Measurements from ENCODE around the gene CTTN.
"Not testable (repeated sequence)": the region's sequence is repeated elsewhere in the genome, so short reads cannot be mapped to it uniquely, and the experiment has no call there.

The CTTN gene

GRCh38 chr11:70429724-70430521 lies 31.6 kb downstream of the CTTN start:
- no peak for DNase-seq

- no peak for DNase-seq
Observed at GRCh38 chr11:70430671-70431574, 32.6 kb downstream of the CTTN start.

DNA sequence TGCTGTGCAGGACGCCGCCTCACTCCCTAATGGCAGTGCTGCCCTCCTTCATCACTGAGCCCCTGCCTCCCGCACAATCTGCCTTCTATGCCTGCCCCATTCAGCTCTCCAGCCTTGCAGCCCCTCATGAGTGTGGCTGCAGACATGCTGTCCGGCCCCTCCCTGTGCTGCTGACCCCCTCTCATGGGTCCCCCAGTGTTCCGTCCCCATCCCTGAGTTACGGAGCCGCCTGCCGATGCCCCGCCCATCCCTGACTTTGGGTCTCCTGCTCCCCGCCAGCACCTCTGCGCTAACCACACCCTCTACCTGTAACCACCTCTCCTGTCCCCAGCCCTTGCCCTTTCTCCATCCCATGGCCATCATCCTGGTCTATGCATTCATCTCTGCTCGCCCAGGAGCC lies 33.3 kb downstream of the CTTN start:
- DNase-seq: no peak

GRCh38 chr11:70432065-70432464 lies 33.7 kb downstream of the CTTN start:
- no peak for DNase-seq

- DNase-seq: no peak
Observed at GRCh38 chr11:70432580-70432979, 34.3 kb downstream of the CTTN start.

DNA sequence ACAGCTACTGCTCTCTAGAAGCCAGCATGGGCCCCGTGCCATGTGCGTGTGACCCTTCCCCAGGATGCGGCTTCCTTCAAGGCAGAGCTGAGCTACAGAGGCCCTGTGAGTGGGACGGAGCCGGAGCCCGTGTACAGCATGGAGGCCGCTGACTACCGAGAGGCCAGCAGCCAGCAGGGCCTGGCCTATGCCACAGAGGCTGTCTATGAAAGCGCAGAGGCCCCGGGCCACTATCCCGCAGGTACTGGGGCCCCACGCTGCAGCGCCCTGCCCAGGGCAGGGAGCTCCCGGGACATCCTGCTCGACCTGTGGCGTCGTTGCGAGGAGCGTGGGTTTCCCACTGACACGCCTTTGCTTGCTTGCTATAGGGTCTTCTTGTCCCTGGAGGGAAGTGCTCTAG lies 34.7 kb downstream of the CTTN start:
- DNase-seq: no peak

DNA sequence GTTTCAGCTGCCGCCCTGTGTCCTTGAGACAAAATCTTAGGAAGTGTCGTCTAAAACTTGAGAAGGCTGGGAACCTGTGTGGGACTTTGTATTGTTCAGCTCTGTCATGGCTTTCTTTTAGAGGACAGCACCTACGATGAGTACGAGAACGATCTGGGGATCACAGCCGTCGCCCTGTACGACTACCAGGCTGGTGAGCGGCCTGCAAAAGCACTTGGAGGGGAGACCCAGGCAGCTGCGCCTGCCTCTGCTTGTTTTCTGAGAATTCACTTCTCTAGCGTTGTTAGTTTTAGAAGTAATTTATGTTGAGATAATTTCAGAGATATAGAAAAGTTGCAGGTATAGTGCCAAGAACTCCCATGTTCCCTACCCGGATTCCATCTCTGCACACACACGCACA lies 35.2 kb downstream of the CTTN start:
- DNase-seq: no peak

GRCh38 chr11:70433966-70434812 lies 35.9 kb downstream of the CTTN start:
- DNase-seq: no peak

GRCh38 chr11:70434813-70435278 lies 36.5 kb downstream of the CTTN start:
- DNase-seq: no peak

- no peak for DNase-seq
Observed at GRCh38 chr11:70435361-70435760, 37.0 kb downstream of the CTTN start.

- DNase-seq: no peak
Observed at GRCh38 chr11:70435765-70436500, 37.6 kb downstream of the CTTN start.

GRCh38 chr11:70436501-70436860 lies 38.2 kb downstream of the CTTN start:
- DNase-seq: no peak

GRCh38 chr11:70437111-70437784 lies 38.9 kb downstream of the CTTN start:
- DNase-seq: no peak

- DNase-seq: no peak
Observed at GRCh38 chr11:70440206-70440605, 41.9 kb downstream of the CTTN start.

GRCh38 chr11:70443773-70444030 lies 45.4 kb downstream of the CTTN start:
- no peak for DNase-seq

DNA sequence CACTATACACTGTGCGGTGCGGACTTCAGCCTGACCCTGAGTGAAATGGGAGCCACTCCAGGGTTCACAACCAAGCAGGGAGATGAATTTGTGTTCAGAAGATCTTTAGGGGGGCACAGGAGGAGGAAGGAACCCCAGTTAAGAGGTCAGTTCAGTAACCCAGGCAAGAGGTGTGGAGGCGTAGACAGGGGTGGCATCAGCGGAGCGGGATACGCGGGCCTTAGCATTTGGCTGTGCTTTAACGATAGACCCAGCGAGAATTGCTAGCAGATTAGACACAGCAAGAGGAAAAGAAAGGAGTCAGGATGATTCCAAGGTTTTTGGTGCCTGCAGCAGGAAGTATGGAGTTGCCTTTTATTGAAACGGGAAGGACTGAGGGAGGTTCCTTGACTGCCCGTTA lies 46.8 kb downstream of the CTTN start:
- no peak for DNase-seq

- no peak for DNase-seq
Observed at GRCh38 chr11:70445605-70446004, 47.3 kb downstream of the CTTN start.

DNA sequence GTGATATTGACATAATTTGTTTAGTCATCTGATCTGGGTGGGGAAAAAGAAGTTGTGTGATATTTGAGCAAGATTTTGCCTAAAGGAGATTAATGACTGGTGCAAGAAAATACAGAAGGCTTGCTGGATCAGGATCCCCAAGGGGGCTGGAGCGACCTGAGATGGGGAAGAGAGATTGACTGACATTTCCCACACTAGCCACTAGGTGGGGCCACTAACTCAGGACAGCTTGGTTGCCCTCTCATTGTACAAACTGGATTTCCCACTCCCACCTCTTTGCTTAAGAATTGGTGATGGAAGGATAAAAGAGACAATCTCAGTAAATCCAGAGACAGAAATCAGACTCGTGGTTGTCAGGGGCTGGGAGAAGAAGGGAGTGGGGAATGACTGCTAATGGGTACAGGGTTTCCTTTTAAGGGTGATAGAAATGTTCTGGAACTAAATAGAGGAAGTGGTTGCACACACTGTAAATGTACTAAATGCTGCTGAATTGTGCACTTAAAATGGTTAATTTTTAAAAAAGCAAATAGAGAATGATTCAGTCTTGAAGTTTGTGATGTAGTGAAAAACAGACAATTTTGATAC lies 50.7 kb downstream of the CTTN start:
- DNase-seq: no peak

GRCh38 chr11:70454197-70454767 lies 56.0 kb downstream of the CTTN start:
- no peak for DNase-seq

DNA sequence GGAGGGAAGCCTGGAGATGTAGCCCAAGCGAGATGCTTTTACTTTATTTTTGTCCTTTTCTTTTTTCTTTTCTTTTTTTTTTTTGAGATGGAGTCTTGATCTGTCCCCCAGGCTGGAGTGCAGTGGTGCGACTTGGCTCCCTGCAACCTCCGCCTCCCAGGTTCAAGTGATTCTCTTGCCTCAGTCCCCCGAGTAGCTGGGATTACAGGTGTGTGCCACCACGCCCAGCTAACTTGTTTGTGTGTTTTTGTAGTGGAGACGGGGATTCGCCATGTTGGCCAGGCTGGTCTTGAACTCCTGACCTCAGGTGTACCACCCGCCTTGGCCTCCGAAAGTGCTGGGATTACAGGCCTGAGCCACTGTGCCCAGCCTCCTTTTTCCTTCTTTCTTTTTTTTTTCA lies 56.5 kb downstream of the CTTN start:
- not testable (repeated sequence) for DNase-seq

DNA sequence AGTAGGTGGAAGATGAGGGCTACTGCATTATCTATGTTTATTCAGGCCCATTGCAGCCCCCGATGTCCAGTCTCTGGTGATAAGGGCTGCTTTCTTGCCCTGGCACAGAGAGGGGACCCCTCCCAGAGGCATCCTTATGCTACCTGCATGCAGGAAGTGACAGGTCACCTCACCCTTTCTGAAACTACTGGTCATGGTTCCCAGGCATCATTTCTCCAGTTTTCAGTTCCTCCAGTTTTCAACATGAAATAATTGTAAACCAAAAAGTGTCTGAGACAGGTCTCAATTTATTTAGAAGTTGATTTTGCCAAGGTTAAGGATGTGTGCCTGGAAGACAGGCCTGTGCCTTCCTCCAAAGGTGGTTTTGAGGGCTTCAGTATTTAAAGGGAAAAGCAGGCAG lies 57.0 kb downstream of the CTTN start:
- no peak for DNase-seq

Data from SIG-M5 (cell line).